Liver (tissue), 9 donors: ENCODE results near the gene NSF. TPM values are rescaled to one million over a fixed set of nuclear protein-coding genes. Genes with fewer than 3 reads are reported as not detected.

Source experiments
- DNase-seq: peaks from one replicate; pipeline ENCODE4 v3.0.0-alpha.2; 2017; ENCODE audit warnings: low spot score
- H3K27ac ChIP-seq, 2 donors: one replicate each; pipeline ENCODE4 v1.7.0; 2013; ENCODE audit warnings: inconsistent platforms in 2 of 2, low read length in 2 of 2, control low read depth in 1 of 2, low read depth in 1 of 2, mild to moderate bottlenecking in 1 of 2
- H3K27me3 ChIP-seq, 4 donors: one replicate each; pipeline versions ENCODE4 v1.6.1 to v1.7.0; 2013; ENCODE audit warnings: low read length in 3 of 4, inconsistent platforms in 1 of 4, mild to moderate bottlenecking in 1 of 4, moderate library complexity in 1 of 4; ENCODE audit not compliant: control insufficient read depth in 4 of 4, insufficient read depth in 4 of 4
- H3K36me3 ChIP-seq, 4 donors: one replicate each; pipeline versions ENCODE4 v1.6.1 to v1.7.0; 2013; ENCODE audit warnings: low read length in 3 of 4, mild to moderate bottlenecking in 3 of 4, low read depth in 1 of 4, moderate library complexity in 1 of 4; ENCODE audit not compliant: control insufficient read depth in 4 of 4, insufficient read depth in 3 of 4
- H3K4me1 ChIP-seq, 4 donors: one replicate each; pipeline versions ENCODE4 v1.6.1 to v1.7.0; 2013; ENCODE audit warnings: low read length in 3 of 4, mild to moderate bottlenecking in 3 of 4, moderate library complexity in 1 of 4; ENCODE audit not compliant: control insufficient read depth in 4 of 4, insufficient read depth in 4 of 4
- H3K4me3 ChIP-seq, 3 donors: one replicate each; pipeline versions ENCODE4 v1.6.1 to v1.7.0; 2013; ENCODE audit warnings: low read length in 3 of 3, control low read depth in 1 of 3, low read depth in 1 of 3, mild to moderate bottlenecking in 1 of 3
- H3K9ac ChIP-seq, 2 donors: one replicate each; pipeline ENCODE4 v1.7.0; 2013; ENCODE audit warnings: low read length in 2 of 2, mild to moderate bottlenecking in 2 of 2, moderate library complexity in 2 of 2, control low read depth in 1 of 2, low read depth in 1 of 2
- H3K9me3 ChIP-seq, 4 donors: one replicate each; pipeline versions ENCODE4 v1.6.1 to v1.7.0; 2013; ENCODE audit warnings: low read length in 3 of 4; ENCODE audit not compliant: control insufficient read depth in 4 of 4
- EGR1 ChIP-seq, 2 donors: IDR thresholded peaks; 2 replicates each; pipeline ENCODE4 v1.6.1; 2016 to 2018; ENCODE audit warnings: antibody characterized with exemption in 2 of 2, low read depth in 2 of 2
- FOXA1 ChIP-seq: IDR thresholded peaks from 2 replicates; pipeline ENCODE4 v1.6.1; 2016; ENCODE audit warnings: antibody characterized with exemption
- FOXA2 ChIP-seq: IDR thresholded peaks from 2 replicates; pipeline ENCODE4 v1.6.1; 2016; ENCODE audit warnings: antibody characterized with exemption
- GABPA ChIP-seq, 2 donors: IDR thresholded peaks in 1 of 2; conservative IDR thresholded peaks in 1 of 2; 2 replicates each; pipeline ENCODE4 v1.6.1; 2016; ENCODE audit warnings: antibody characterized with exemption in 2 of 2, mild to moderate bottlenecking in 1 of 2, moderate library complexity in 1 of 2
- HNF4A ChIP-seq, 2 donors: conservative IDR thresholded peaks; 2 replicates each; pipeline ENCODE4 v1.6.1; 2016; ENCODE audit warnings: antibody characterized with exemption in 2 of 2, mild to moderate bottlenecking in 2 of 2
- HNF4G ChIP-seq: IDR thresholded peaks from 2 replicates; pipeline ENCODE4 v1.6.1; 2016; ENCODE audit warnings: antibody characterized with exemption
- JUND ChIP-seq, 2 donors: IDR thresholded peaks; 2 replicates each; pipeline ENCODE4 v1.6.1; 2016; ENCODE audit warnings: antibody characterized with exemption in 2 of 2
- NR2F2 ChIP-seq: IDR thresholded peaks from 2 replicates; pipeline ENCODE4 v1.6.1; 2016; ENCODE audit warnings: antibody characterized with exemption
- RAD21 ChIP-seq, 2 donors: IDR thresholded peaks; 2 replicates each; pipeline ENCODE4 v1.6.1; 2016; ENCODE audit warnings: antibody characterized with exemption in 2 of 2, mild to moderate bottlenecking in 2 of 2
- RXRA ChIP-seq, 2 donors: IDR thresholded peaks; 2 replicates each; pipeline ENCODE4 v1.6.1; 2017 to 2018; ENCODE audit warnings: antibody characterized with exemption in 2 of 2, mild to moderate bottlenecking in 1 of 2
- TAF1 ChIP-seq: conservative IDR thresholded peaks from 2 replicates; pipeline ENCODE4 v1.6.1; 2016; ENCODE audit warnings: antibody characterized with exemption, mild to moderate bottlenecking
- YY1 ChIP-seq: IDR thresholded peaks from 2 replicates; pipeline ENCODE4 v1.6.1; 2016; ENCODE audit warnings: antibody characterized with exemption, mild to moderate bottlenecking
- ZBTB33 ChIP-seq: IDR thresholded peaks from 2 replicates; pipeline ENCODE4 v1.6.1; 2016; ENCODE audit warnings: antibody characterized with exemption
- WGBS: extraction: QIAGEN DNeasy Blood & Tissue Kit; methylation state at CpG from one replicate; pipeline ENCODE4 v1.1.7; 2013; 5-methylcytosine and 5-hydroxymethylcytosine counted together
- polyA plus RNA-seq, 2 donors: library from polyadenylated mRNA; stranded (reverse) in 1 of 2; unstranded in 1 of 2; fragments of 200-250 nt in 1 of 2; fragments of >200 nt in 1 of 2; fragmentation: Nextera tagmentation in 1 of 2; extraction: Ambion mirVana in 1 of 2; gene quantifications; one replicate each; pipeline versions ENCODE4 v1.2.1 to v1.2.3, GENCODE V29; 2013 to 2015
- total RNA-seq, 2 donors: library from RNA; depleted of rRNA; stranded (reverse); fragments of >200 nt; gene quantifications; one replicate each; pipeline ENCODE4 v1.2.3, GENCODE V29; 2014
- TF ChIP-seq, protein P1 (sequence below): IDR thresholded peaks from 2 replicates; pipeline ENCODE4 v1.6.1; 2016; ENCODE audit warnings: antibody characterized with exemption
- TF ChIP-seq, protein P2 (sequence below): fragments of 150-350 bp; IDR thresholded peaks from 2 replicates; pipeline ENCODE4 v1.5.1; 2017; ENCODE audit warnings: improper control_type of control experiment, low read depth, low read length; ENCODE audit not compliant: missing input control
- TF ChIP-seq, protein P3 (sequence below): IDR thresholded peaks from 2 replicates; pipeline ENCODE4 v1.6.1; 2016; ENCODE audit warnings: antibody characterized with exemption
- donor health status: healthy.
- donor health status: healthy.
- donor health status: healthy.
- donor health status: healthy.
- donor health status: healthy.

Gene NSF
- total and polyA plus RNA-seq, 4 donors, result 7.5 to 24.0 (median 15.4) TPM

DNA sequence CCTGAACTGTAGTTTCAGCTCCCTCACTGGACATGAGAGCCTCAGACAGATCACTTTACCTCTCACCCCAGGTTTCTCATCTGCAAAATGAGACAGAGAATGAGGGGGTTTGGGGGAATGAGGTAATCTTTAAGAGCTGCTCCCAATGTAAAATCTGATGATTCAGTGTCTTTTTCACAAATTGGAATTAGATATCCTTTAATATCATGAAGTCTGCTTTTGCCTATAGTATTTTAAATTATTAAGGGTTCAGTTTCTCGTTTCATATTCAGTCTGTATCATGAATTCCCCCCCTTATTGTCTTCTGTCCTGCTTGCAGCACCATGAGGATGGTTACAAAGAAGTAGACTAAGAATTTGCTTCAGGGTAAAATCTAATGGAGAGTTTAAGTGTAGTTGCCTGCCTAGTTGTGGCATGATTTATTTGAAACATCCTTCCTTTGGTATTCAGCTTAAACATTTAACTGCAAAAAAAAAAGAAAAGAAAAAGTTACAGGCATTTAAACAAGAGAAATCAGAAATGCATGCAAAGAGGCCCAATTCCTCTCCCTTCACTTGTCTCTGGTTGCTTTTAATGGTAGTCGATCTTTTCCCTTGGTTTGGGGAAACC is 150.8 kb downstream of the NSF start:
- WGBS, result 91% methylated on average over 2 of the region's 2 CpGs
- TF ChIP-seq, protein P1, sequence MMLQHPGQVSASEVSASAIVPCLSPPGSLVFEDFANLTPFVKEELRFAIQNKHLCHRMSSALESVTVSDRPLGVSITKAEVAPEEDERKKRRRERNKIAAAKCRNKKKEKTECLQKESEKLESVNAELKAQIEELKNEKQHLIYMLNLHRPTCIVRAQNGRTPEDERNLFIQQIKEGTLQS, result no peak
- TF ChIP-seq, protein P2, sequence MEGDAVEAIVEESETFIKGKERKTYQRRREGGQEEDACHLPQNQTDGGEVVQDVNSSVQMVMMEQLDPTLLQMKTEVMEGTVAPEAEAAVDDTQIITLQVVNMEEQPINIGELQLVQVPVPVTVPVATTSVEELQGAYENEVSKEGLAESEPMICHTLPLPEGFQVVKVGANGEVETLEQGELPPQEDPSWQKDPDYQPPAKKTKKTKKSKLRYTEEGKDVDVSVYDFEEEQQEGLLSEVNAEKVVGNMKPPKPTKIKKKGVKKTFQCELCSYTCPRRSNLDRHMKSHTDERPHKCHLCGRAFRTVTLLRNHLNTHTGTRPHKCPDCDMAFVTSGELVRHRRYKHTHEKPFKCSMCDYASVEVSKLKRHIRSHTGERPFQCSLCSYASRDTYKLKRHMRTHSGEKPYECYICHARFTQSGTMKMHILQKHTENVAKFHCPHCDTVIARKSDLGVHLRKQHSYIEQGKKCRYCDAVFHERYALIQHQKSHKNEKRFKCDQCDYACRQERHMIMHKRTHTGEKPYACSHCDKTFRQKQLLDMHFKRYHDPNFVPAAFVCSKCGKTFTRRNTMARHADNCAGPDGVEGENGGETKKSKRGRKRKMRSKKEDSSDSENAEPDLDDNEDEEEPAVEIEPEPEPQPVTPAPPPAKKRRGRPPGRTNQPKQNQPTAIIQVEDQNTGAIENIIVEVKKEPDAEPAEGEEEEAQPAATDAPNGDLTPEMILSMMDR, result no peak
- no peaks in the 10 kb centered on the region for H3K4me1 ChIP-seq
- no peaks in the 10 kb centered on the region for H3K27me3 ChIP-seq
- DNase-seq, result no peak
- H3K9ac ChIP-seq, result no peak overlapping the region
- peaks cover 0 to 3% (median under 1%) of the 10 kb centered on the region in 4 donors for H3K36me3 ChIP-seq
- H3K9me3 ChIP-seq, result no peaks in the 10 kb centered on the region
- H3K27ac ChIP-seq, result no peak overlapping the region
- no peak overlapping the region for H3K4me3 ChIP-seq

- Histone ChIP-seq H3K9me3 (no peaks in the 10 kb centered on the region), H3K36me3 (peaks cover 0 to 2% (median 0%) of the 10 kb centered on the region in 4 donors), H3K4me3 (no peak overlapping the region), H3K27ac (no peak overlapping the region), H3K9ac (no peak overlapping the region), H3K4me1 (no peaks in the 10 kb centered on the region), H3K27me3 (no peaks in the 10 kb centered on the region)
- TF ChIP-seq EGR1 (IDR thresholded peaks at IDR 0.05; ENCODE audit: low read depth in 2 of 2), result no peak
- TF ChIP-seq, protein P3, sequence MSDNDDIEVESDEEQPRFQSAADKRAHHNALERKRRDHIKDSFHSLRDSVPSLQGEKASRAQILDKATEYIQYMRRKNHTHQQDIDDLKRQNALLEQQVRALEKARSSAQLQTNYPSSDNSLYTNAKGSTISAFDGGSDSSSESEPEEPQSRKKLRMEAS, result no peak
- no peak for TF ChIP-seq GABPA (IDR thresholded peaks at IDR 0.05 in 1 of 2, conservative IDR thresholded peaks at IDR 0.05 in 1 of 2)
- TF ChIP-seq ZBTB33, result no peak
- 91% methylated on average over 7 of the region's 7 CpGs for WGBS
- DNase-seq, result no peak
Observed at GRCh38 chr17:46742565-46743270, 152.2 kb downstream of the NSF start.

- WGBS, result 95% methylated on average over 1 of the region's 1 CpG
- H3K36me3 ChIP-seq, result peaks cover 0 to 2% (median 0%) of the 10 kb centered on the region in 4 donors
- TF ChIP-seq, protein P2, result no peak
- no peak for TF ChIP-seq GABPA (IDR thresholded peaks at IDR 0.05 in 1 of 2, conservative IDR thresholded peaks at IDR 0.05 in 1 of 2)
- no peak for TF ChIP-seq EGR1 (IDR thresholded peaks at IDR 0.05; ENCODE audit: low read depth in 2 of 2)
- TF ChIP-seq TAF1, result no peak
- no peak for TF ChIP-seq NR2F2
- no peak for TF ChIP-seq RXRA (IDR thresholded peaks at IDR 0.05)
- no peak for TF ChIP-seq YY1
- TF ChIP-seq ZBTB33, result no peak
- TF ChIP-seq, protein P3, result no peak
- TF ChIP-seq JUND (IDR thresholded peaks at IDR 0.05), result no peak
- no peak for TF ChIP-seq FOXA2
- TF ChIP-seq FOXA1, result no peak
- no peak for TF ChIP-seq HNF4A (conservative IDR thresholded peaks at IDR 0.05)
- no peak for TF ChIP-seq RAD21 (IDR thresholded peaks at IDR 0.05)
- TF ChIP-seq HNF4G, result no peak
- TF ChIP-seq, protein P1, result no peak
Observed at GRCh38 chr17:46744441-46744840, 154.0 kb downstream of the NSF start.

More at GRCh38 chr17:46744441-46744840, 154.0 kb downstream of the NSF start:
- Histone ChIP-seq H3K9ac (no peak overlapping the region), H3K9me3 (no peaks in the 10 kb centered on the region), H3K27me3 (no peaks in the 10 kb centered on the region), H3K27ac (no peak overlapping the region), H3K4me3 (no peak overlapping the region), H3K4me1 (no peaks in the 10 kb centered on the region)
- no peak for DNase-seq
